Astrocyte of the spinal cord (primary cell): ENCODE data around the gene ADGRG7.

ENCODE experiments used
- DNase-seq: peaks from one replicate; pipeline ENCODE4 v3.0.0; 2011; ENCODE audit warnings: low read depth, low spot score
- H3K4me3 ChIP-seq: 2 replicates; pipeline ENCODE4 v1.5.1; 2011; ENCODE audit warnings: low read depth, mild to moderate bottlenecking, low read length, moderate library complexity
- CTCF ChIP-seq: IDR thresholded peaks from 2 replicates; pipeline ENCODE4 v1.5.1; 2012; ENCODE audit warnings: low read depth, mild to moderate bottlenecking, low read length, inconsistent platforms
- in situ Hi-C: cut with HindIII; loops from 2 replicates; pipeline ENCODE4 v1.10.0; 2017; ENCODE audit warnings: low sequenced_read_pairs

The ADGRG7 gene

DNA sequence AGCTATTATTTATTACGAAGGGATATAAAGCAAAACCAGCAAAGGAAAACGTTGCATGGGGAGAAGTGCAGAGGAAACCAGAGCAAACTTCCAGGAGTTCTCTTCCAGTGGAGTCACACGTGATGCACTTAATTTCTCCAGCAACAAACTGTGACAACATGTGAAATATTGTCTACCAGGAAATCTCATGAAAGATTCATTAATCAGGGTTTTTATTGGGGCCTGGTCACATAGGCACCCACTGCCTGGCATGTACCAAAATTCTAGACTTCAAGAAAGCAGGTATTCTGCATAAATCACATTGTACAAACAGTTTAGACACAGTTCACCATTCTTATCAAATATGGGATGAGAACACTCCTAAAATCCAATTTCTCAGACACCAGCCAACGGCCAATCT lies 94.5 kb downstream of the ADGRG7 start:
- DNase-seq, result no peak
- no peak for TF ChIP-seq CTCF
- in situ Hi-C loops, result no loop called here

DNA sequence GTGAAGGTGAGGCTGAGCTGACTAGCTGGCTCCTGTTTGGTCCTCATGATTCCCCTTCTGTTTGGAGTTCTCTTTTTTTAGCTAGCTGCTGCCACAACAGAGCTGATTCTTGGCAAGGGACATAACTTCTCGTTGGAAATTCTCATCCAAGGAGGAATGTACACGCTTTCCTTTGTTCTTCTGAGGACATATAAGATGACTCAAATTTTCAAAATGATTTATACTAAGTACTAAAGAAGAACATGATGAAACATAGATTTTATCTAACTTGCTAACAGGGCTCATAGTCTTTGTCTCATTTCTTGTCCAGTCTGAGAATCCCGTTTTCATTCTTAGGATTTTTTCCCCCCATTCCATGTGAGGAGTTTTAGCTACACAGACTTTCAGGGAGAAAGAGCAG lies 97.0 kb downstream of the ADGRG7 start:
- in situ Hi-C loops, result no loop called here
- H3K4me3 ChIP-seq, result no peak overlapping the region
- DNase-seq, result no peak
- TF ChIP-seq CTCF, result no peak

More for the DNA sequence above, 94.5 kb downstream of the ADGRG7 start:
- H3K4me3 ChIP-seq, result no peak overlapping the region

GRCh38 chr3:100708644-100708988 lies 99.2 kb downstream of the ADGRG7 start:
- peak overlapping the region; percentile 88 for H3K4me3 ChIP-seq
- no peak for TF ChIP-seq CTCF
- DNase-seq, result no peak
- in situ Hi-C loops, result no loop called here

DNA sequence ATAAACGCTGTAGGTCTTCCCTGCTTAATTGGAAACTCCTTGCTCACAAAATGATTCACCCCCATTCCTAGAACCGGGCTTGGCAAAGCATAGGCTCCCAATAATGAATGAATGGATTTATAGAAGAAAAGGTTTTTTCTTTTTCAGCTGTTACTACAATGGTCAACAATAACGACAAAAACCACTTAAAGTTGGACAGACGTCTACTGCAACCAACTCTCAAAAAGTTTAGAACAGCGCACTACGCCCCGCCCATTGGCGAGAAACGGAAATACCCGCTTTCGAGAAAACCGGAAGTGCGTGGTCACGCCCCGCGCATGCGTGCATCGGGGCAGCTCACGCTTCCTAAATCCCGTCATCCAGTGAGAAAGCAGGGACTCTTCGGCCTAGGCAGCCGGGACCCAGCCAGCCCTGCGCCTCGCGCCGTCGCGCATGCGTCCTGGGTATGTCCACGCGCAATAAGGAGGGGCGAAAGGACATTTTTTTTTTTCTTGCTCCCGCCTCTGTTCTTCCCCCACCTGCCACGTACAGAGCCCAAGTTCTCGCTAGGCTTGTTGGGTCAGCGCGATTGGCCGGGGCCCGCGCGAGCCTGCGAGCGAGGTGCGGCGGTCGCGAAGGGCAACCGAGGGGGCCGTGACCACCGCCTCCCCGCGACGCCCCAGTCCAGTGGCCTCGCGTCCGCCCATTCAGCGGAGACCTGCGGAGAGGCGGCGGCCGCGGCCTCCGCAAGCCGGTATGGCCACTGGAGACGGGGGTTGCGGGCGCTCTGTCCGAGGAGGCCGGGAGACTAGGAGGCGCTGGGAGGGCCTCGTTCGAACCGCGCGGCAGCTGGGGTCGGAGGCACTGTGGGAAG lies 99.8 kb downstream of the ADGRG7 start, which contains the start of gene TFG:
Gene TFG, plus strand, starts transcription at position 506 of the 853 bp plus-strand sequence. CDS start 4,192 bp downstream, outside the sequence.
- no peak for TF ChIP-seq CTCF
- peak; percentile 100 for DNase-seq
- in situ Hi-C loops, result no loop called here
- peak within 1 kb of the TSS; percentile 88 for H3K4me3 ChIP-seq

DNA sequence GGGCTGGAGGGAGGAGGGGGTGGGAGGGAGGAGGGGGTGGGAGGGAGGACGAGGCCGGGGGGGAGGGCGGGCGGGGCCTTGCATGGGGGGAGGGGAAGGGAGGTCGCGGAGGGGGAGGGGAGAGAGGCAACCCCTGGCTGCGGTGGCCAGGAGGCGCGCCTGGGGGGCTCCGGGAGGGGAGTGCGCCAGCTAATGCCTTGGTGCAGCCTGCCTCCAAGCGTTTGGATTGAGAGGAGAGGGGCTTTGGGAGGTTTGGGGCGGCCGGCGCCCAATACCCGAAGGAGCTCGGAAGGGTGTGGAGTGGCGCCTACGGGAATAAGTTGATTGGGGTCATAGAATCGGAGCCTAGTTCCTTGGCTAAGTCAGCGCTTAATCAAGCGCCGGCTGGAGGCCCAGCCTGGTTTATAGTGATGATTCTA lies 100.5 kb downstream of the ADGRG7 start:
- DNase-seq, result no peak

More for the DNA sequence above, 100.5 kb downstream of the ADGRG7 start:
- TF ChIP-seq CTCF, result no peak
- in situ Hi-C loops, result no loop called here
- peak overlapping the region; percentile 88 for H3K4me3 ChIP-seq
